GM19397 (cell line): ENCODE measurements around the gene R3HDM4.

Source experiments
- ATAC-seq: cut with Tn5 transposase; IDR thresholded peaks from one replicate; pipeline ENCODE4 v1.9.1; 2021; ENCODE audit warnings: mild to moderate bottlenecking, moderate library complexity; ENCODE audit not compliant: unreplicated experiment

R3HDM4 gene

GRCh38 chr19:947707-948539 is 34.9 kb upstream of the R3HDM4 start:
- peak; percentile 65 for ATAC-seq

GRCh38 chr19:947090-947706 is 34.2 kb upstream of the R3HDM4 start:
- peak; percentile 7 for ATAC-seq

GRCh38 chr19:945401-946252 is 32.6 kb upstream of the R3HDM4 start:
- ATAC-seq: no peak

- no peak for ATAC-seq
Observed at GRCh38 chr19:944663-945241, 31.7 kb upstream of the R3HDM4 start.

- ATAC-seq: no peak
Observed at GRCh38 chr19:944171-944567, 31.1 kb upstream of the R3HDM4 start.

GRCh38 chr19:943551-944170 is 30.6 kb upstream of the R3HDM4 start:
- no peak for ATAC-seq

GRCh38 chr19:942133-942645 is 29.2 kb upstream of the R3HDM4 start:
- ATAC-seq: no peak

- no peak for ATAC-seq
Observed at GRCh38 chr19:941292-942132, 28.5 kb upstream of the R3HDM4 start.

- ATAC-seq: no peak
Observed at GRCh38 chr19:940591-941291, 27.7 kb upstream of the R3HDM4 start.

- no peak for ATAC-seq
Observed at GRCh38 chr19:939922-940321, 26.9 kb upstream of the R3HDM4 start.

- ATAC-seq: no peak
Observed at GRCh38 chr19:939439-939838, 26.4 kb upstream of the R3HDM4 start.

GRCh38 chr19:938233-938923 is 25.4 kb upstream of the R3HDM4 start:
- no peak for ATAC-seq

GRCh38 chr19:937259-937694 is 24.3 kb upstream of the R3HDM4 start:
- no peak for ATAC-seq

- no peak for ATAC-seq
Observed at GRCh38 chr19:936175-936546, 23.1 kb upstream of the R3HDM4 start.

- no peak for ATAC-seq
Observed at GRCh38 chr19:934865-935479, 22.0 kb upstream of the R3HDM4 start.

- ATAC-seq: no peak
Observed at GRCh38 chr19:934197-934840, 21.3 kb upstream of the R3HDM4 start.

GRCh38 chr19:933553-933882 is 20.5 kb upstream of the R3HDM4 start:
- ATAC-seq: no peak
